PC-3 (cell line): ENCODE measurements around the gene RBFOX2. TPM values are rescaled to one million over a fixed set of nuclear protein-coding genes. Genes with fewer than 3 reads are reported as not detected.

Source experiments
- ATAC-seq: fragments of 200-7000 bp; cut with Tn5 transposase; 2 replicates; pipeline ENCODE4 v1.9.1; 2020; ENCODE audit warnings: mild to moderate bottlenecking, moderate library complexity
- BruUV-seq: library from RNA; stranded (reverse); fragments of 400-500 nt; replicated peaks from 2 replicates; lab custom pipeline; 2021; lab: Mats Ljungman, UMichigan
- CTCF ChIA-PET: fragments of 300-600 bp; sonication (Branson Sonifier 250); formaldehyde crosslinking; loops from one replicate; lab custom pipeline; 2022; ENCODE audit warnings: antibody characterized with exemption; lab: Charles Lee
- POLR2A ChIA-PET: fragments of 300-600 bp; sonication (Branson Sonifier 250); formaldehyde crosslinking; loops from one replicate; lab custom pipeline; 2022; ENCODE audit warnings: antibody characterized with exemption; ENCODE audit not compliant: unreplicated experiment; lab: Charles Lee
- DNase-seq: peaks from one replicate; pipeline ENCODE4 v3.0.0-alpha.2; 2015
- H2AFZ ChIP-seq: fragments of 300-600 bp; sonication (generic); 2 replicates; pipeline ENCODE4 v1.6.0; 2016; ENCODE audit warnings: antibody characterized with exemption, low read length
- H3F3A ChIP-seq: fragments of 300-600 bp; sonication (generic); one replicate; pipeline ENCODE4 v1.6.0; 2017; ENCODE audit warnings: antibody characterized with exemption, low read length, control low read depth, mild to moderate bottlenecking; ENCODE audit not compliant: unreplicated experiment
- H3K27ac ChIP-seq: fragments of 300-600 bp; sonication (generic); 2 replicates; pipeline ENCODE4 v1.5.1; 2016; ENCODE audit warnings: mild to moderate bottlenecking, low read length
- H3K27me3 ChIP-seq: fragments of 300-600 bp; sonication (generic); 2 replicates; pipeline ENCODE4 v1.6.1; 2016; ENCODE audit warnings: low read length, mixed read lengths
- H3K36me3 ChIP-seq: fragments of 300-600 bp; sonication (generic); 2 replicates; pipeline ENCODE4 v1.6.1; 2016; ENCODE audit warnings: low read depth, mixed run types, low read length, mixed read lengths
- H3K4me1 ChIP-seq: fragments of 300-600 bp; sonication (generic); 2 replicates; pipeline ENCODE4 v1.5.1; 2016; ENCODE audit warnings: low read length; ENCODE audit not compliant: insufficient read depth
- H3K4me2 ChIP-seq: fragments of 300-600 bp; sonication (generic); 2 replicates; pipeline ENCODE4 v1.6.0; 2016; ENCODE audit warnings: low read length
- H3K4me3 ChIP-seq: fragments of 300-600 bp; sonication (generic); 2 replicates; pipeline ENCODE4 v1.5.1; 2016; ENCODE audit warnings: mild to moderate bottlenecking, low read length, mixed read lengths
- H3K79me2 ChIP-seq: fragments of 300-600 bp; sonication (generic); 2 replicates; pipeline ENCODE4 v1.6.1; 2017; ENCODE audit warnings: low read length, mixed read lengths
- H3K9ac ChIP-seq: fragments of 300-600 bp; sonication (generic); 2 replicates; pipeline ENCODE4 v1.6.0; 2016; ENCODE audit warnings: mild to moderate bottlenecking, low read length
- H3K9me2 ChIP-seq: fragments of 300-600 bp; sonication (generic); replicated peaks from 2 replicates; pipeline ENCODE4 v1.6.1; 2016; ENCODE audit warnings: mixed run types, low read length, mixed read lengths
- H3K9me3 ChIP-seq: fragments of 300-600 bp; sonication (generic); 2 replicates; pipeline ENCODE4 v1.6.1; 2016; ENCODE audit warnings: low read length, mixed read lengths
- H4K20me1 ChIP-seq: fragments of 300-600 bp; sonication (generic); 2 replicates; pipeline ENCODE4 v1.6.1; 2016; ENCODE audit warnings: low read length, mixed read lengths
- CTCF ChIP-seq: fragments of 300-600 bp; sonication (generic); conservative IDR thresholded peaks from 2 replicates; pipeline ENCODE4 v1.5.1; 2017; ENCODE audit warnings: antibody characterized with exemption, low read depth, mild to moderate bottlenecking, low read length
- EZH2 ChIP-seq: fragments of 300-600 bp; sonication (generic); IDR thresholded peaks from one replicate; pipeline ENCODE4 v1.6.1; 2017; ENCODE audit warnings: antibody characterized with exemption, mild to moderate bottlenecking, low read length; ENCODE audit not compliant: unreplicated experiment
- EZH2phosphoT487 ChIP-seq: fragments of 300-600 bp; sonication (generic); IDR thresholded peaks from 2 replicates; pipeline ENCODE4 v1.6.1; 2018; ENCODE audit warnings: mild to moderate bottlenecking, antibody characterized with exemption, low read length, borderline replicate concordance
- intact Hi-C: fragments of 100-400 bp; cut with micrococcal nuclease; formaldehyde crosslinking; loops from 2 replicates; pipeline ENCODE4 v1.9.0; 2023
- total RNA-seq: library from RNA; depleted of rRNA; stranded (reverse); fragments of >200 nt; gene quantifications from 2 replicates; pipeline ENCODE4 v1.2.3, GENCODE V29; 2014

RBFOX2 gene
- total RNA-seq, 1 experiment from 2014 or later: 75.1 TPM

GRCh38 chr22:35736701-35737100, 291.9 kb downstream of the RBFOX2 start:
- Histone ChIP-seq H4K20me1 (no peaks in the 10 kb centered on the region), H3K4me3 (no peak overlapping the region), H3K9me2 (no peaks in the 10 kb centered on the region), H3K4me1 (no peaks in the 10 kb centered on the region; the same call in 1 of the 2 replicates), H3K36me3 (no peaks in the 10 kb centered on the region; the same call in 1 of the 2 replicates), H3K79me2 (no peaks in the 10 kb centered on the region), H3K27me3 (no peaks in the 10 kb centered on the region), H3F3A (no peaks in the 10 kb centered on the region), H3K4me2 (no peak overlapping the region), H3K9me3 (no peaks in the 10 kb centered on the region), H2AFZ (no peak overlapping the region), H3K9ac (no peak overlapping the region), H3K27ac (no peak overlapping the region)
- DNase-seq (no peak), ATAC-seq (no peak)
- ChIA-PET CTCF (no interaction called here), POLR2A (no interaction called here)
- intact Hi-C loops: no loop called here
- BruUV-seq: no TSS peak
- TF ChIP-seq CTCF (no peak), EZH2phosphoT487 (no peak), EZH2 (no peak)

GRCh38 chr22:35736166-35736565, 292.5 kb downstream of the RBFOX2 start:
- no peaks in the 10 kb centered on the region for H3K27me3 ChIP-seq
- no peak overlapping the region for H3K4me2 ChIP-seq
- no peaks in the 10 kb centered on the region for H3K9me2 ChIP-seq
- no peaks in the 10 kb centered on the region for H4K20me1 ChIP-seq
- BruUV-seq: no TSS peak
- intact Hi-C loops: no loop called here
- H3F3A ChIP-seq: no peaks in the 10 kb centered on the region
- TF ChIP-seq EZH2phosphoT487: no peak
- TF ChIP-seq EZH2: no peak
- no peak for TF ChIP-seq CTCF
- no peaks in the 10 kb centered on the region for H3K79me2 ChIP-seq
- H3K9ac ChIP-seq: no peak overlapping the region
- no peak overlapping the region for H2AFZ ChIP-seq
- no peaks in the 10 kb centered on the region for H3K4me1 ChIP-seq
- ATAC-seq (no peak), DNase-seq (no peak)
- no peak overlapping the region for H3K27ac ChIP-seq
- H3K36me3 ChIP-seq: no peaks in the 10 kb centered on the region; the same call in 1 of the 2 replicates
- ChIA-PET CTCF (no interaction called here), POLR2A (no interaction called here)
- H3K4me3 ChIP-seq: no peak overlapping the region
- no peaks in the 10 kb centered on the region for H3K9me3 ChIP-seq

GRCh38 chr22:35735542-35735941, 293.1 kb downstream of the RBFOX2 start:
- Histone ChIP-seq H2AFZ (no peak overlapping the region), H3K9ac (no peak overlapping the region), H3K27me3 (no peaks in the 10 kb centered on the region), H3K9me2 (no peaks in the 10 kb centered on the region), H3K79me2 (no peaks in the 10 kb centered on the region), H3K27ac (no peak overlapping the region), H4K20me1 (no peaks in the 10 kb centered on the region), H3K4me1 (no peaks in the 10 kb centered on the region), H3K9me3 (no peaks in the 10 kb centered on the region), H3K4me3 (no peak overlapping the region), H3F3A (no peaks in the 10 kb centered on the region), H3K4me2 (no peak overlapping the region), H3K36me3 (no peaks in the 10 kb centered on the region)
- CTCF ChIA-PET: no interaction called here
- intact Hi-C loops: no loop called here
- ATAC-seq (no peak), DNase-seq (no peak)
- no TSS peak for BruUV-seq
- TF ChIP-seq CTCF (no peak), EZH2phosphoT487 (no peak), EZH2 (no peak)
- POLR2A ChIA-PET: no interaction called here
